ENCODE data around the gene USP26.
A peak's percentile ranks its signal among the peaks of the same experiment; 100 is the strongest.

The USP26 gene

GRCh38 chrX:133033010-133033409 is 63.9 kb downstream of the USP26 start:
- Histone ChIP-seq H3K27ac (no peak overlapping the region), H3K4me3 (no peak overlapping the region)
- TF ChIP-seq CTCF (IDR thresholded peaks at IDR 0.05) = no peak
- DNase-seq (ENCODE audit: low spot score) = no peak

GRCh38 chrX:133018229-133018628 is 78.7 kb downstream of the USP26 start:
- DNase-seq (ENCODE audit: low spot score) = no peak
- no peak overlapping the region for H3K27ac ChIP-seq
- no peak overlapping the region for H3K4me3 ChIP-seq
- no peak for TF ChIP-seq CTCF (IDR thresholded peaks at IDR 0.05)

DNA sequence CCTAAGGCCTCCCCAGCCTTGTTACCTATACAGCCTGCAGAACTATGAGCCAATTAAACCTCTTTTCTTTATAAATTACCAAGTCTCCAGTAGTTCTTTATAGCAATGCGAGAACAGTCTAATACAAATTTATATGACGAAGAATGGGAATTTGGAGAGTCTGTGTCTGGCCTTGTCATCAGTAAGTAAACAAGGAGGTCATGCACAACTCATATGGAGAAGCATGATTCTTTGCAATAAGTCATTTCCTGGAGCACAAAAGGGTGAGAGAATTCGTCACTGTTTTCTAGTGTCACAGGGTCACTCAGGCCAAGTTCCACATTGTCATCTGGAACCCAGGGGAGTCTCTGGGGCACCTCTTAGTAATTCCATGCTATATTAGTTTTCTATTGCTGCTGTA is 89.5 kb downstream of the USP26 start:
- Histone ChIP-seq H3K4me3 (no peak overlapping the region), H3K27ac (no peak overlapping the region)
- TF ChIP-seq CTCF (IDR thresholded peaks at IDR 0.05) = no peak
- no peak for DNase-seq (ENCODE audit: low spot score)

- no peak for DNase-seq (ENCODE audit: low spot score)
Measured at GRCh38 chrX:133005616-133006015, 91.3 kb downstream of the USP26 start.

DNA sequence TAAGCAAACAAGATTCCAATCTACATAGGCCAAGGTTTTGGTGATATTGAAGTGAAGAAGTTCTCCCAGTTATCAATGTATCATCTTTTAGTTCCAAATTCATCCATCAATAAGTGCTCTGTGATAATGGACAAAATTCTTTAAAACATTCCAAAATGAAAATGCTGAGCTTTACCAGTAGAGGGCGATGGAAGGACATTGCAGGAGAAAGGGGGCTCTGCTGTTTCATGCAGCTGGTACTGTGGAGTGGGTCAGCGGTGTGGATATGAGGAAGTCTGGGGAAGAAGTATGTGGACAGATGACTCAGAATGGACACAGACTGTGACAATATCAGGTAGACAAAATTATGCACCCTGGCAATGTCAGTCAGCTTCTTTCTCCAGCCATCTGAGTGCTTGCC is 91.9 kb downstream of the USP26 start:
- TF ChIP-seq CTCF (IDR thresholded peaks at IDR 0.05) = peak; percentile 30
- no peak for DNase-seq (ENCODE audit: low spot score)
- no peak overlapping the region for H3K27ac ChIP-seq
- H3K4me3 ChIP-seq = no peak overlapping the region

More at GRCh38 chrX:133005616-133006015, 91.3 kb downstream of the USP26 start:
- H3K4me3 ChIP-seq = no peak overlapping the region
- no peak for TF ChIP-seq CTCF (IDR thresholded peaks at IDR 0.05)
- H3K27ac ChIP-seq = no peak overlapping the region

- DNase-seq (ENCODE audit: low spot score) = no peak
- H3K4me3 ChIP-seq = no peak overlapping the region
- H3K27ac ChIP-seq = no peak overlapping the region
- TF ChIP-seq CTCF (IDR thresholded peaks at IDR 0.05) = no peak
Measured at GRCh38 chrX:132999209-132999608, 97.7 kb downstream of the USP26 start.

- TF ChIP-seq CTCF (IDR thresholded peaks at IDR 0.05) = no peak
- Histone ChIP-seq H3K4me3 (no peak overlapping the region), H3K27ac (no peak overlapping the region)
- DNase-seq (ENCODE audit: low spot score) = no peak
Measured at GRCh38 chrX:132990835-132991234, 106.1 kb downstream of the USP26 start.

Measured in coronary artery (tissue), 2 donors.